GDM1 (cell line): ENCODE results near the gene SYCE3.

Experiments
- DNase-seq: peaks from one replicate; lab custom pipeline; 2025; lab: John Stamatoyannopoulos, UW

SYCE3 gene

GRCh38 chr22:50518606-50519005, 44.1 kb downstream of the SYCE3 start:
- DNase-seq: no peak

GRCh38 chr22:50517495-50518260, 45.0 kb downstream of the SYCE3 start:
- no peak for DNase-seq

- no peak for DNase-seq
Measured at GRCh38 chr22:50516891-50517290, 45.8 kb downstream of the SYCE3 start.

- no peak for DNase-seq
Measured at GRCh38 chr22:50516068-50516467, 46.7 kb downstream of the SYCE3 start.

- DNase-seq: no peak
Measured at GRCh38 chr22:50513175-50513574, 49.5 kb downstream of the SYCE3 start.

- DNase-seq: no peak
Measured at GRCh38 chr22:50508897-50509296, 53.8 kb downstream of the SYCE3 start.

- DNase-seq: peak; percentile 94
Measured at GRCh38 chr22:50507991-50508884, 54.5 kb downstream of the SYCE3 start, which contains the start of gene NCAPH2. NCAPH2 (plus strand) TSS chr22:50508224; CDS start chr22:50508338, 114 bp downstream.

GRCh38 chr22:50507421-50507990, 55.2 kb downstream of the SYCE3 start, which contains the start of gene LMF2:
LMF2 (minus strand) TSS chr22:50507702; CDS start chr22:50507675, 27 bp downstream.
- DNase-seq: no peak

- no peak for DNase-seq
Measured at GRCh38 chr22:50506611-50507420, 55.9 kb downstream of the SYCE3 start.

GRCh38 chr22:50505776-50506610, 56.7 kb downstream of the SYCE3 start:
- DNase-seq: no peak

- no peak for DNase-seq
Measured at GRCh38 chr22:50505276-50505775, 57.4 kb downstream of the SYCE3 start.

- no peak for DNase-seq
Measured at GRCh38 chr22:50504369-50505211, 58.1 kb downstream of the SYCE3 start.

- no peak for DNase-seq
Measured at GRCh38 chr22:50503475-50504145, 59.1 kb downstream of the SYCE3 start.

- no peak for DNase-seq
Measured at GRCh38 chr22:50502628-50503474, 59.9 kb downstream of the SYCE3 start.

- DNase-seq: no peak
Measured at GRCh38 chr22:50502096-50502495, 60.6 kb downstream of the SYCE3 start.
